Heart left ventricle (tissue), 13 donors: ENCODE data around the gene NEFH.

ENCODE experiments used
- CTCF ChIP-seq, 12 donors: fragments of 200-600 bp; sonication (generic) in 4 of 12; IDR thresholded peaks; one replicate each; pipeline versions ENCODE4 v1.5.0 to v1.8.0; 2018 to 2022; ENCODE audit warnings: antibody characterized with exemption in 12 of 12, mild to moderate bottlenecking in 5 of 12
- POLR2A ChIP-seq, 2 donors: fragments of 450-650 bp; IDR thresholded peaks; one replicate each; pipeline ENCODE4 v1.6.1; 2017; ENCODE audit warnings: antibody characterized with exemption in 2 of 2, mild to moderate bottlenecking in 2 of 2, moderate library complexity in 2 of 2
- donor health status: ischemic (EF 13 %, LVEDD 7.1; RV severe dilation, severe dysfunction).
- donor health status: DM: no; HTN: yes; CAD: no.
- donor health status: DM: no; HTN: no; CAD: no.
- donor health status: ischemic (EF 25% LVEDD 6.9; RV normal size, moderate dysfunction).
- donor health status: ischemic (EF 25% LVEDD 5.7; RV mildly dilated, moderate dysfunction).
- donor health status: ischemic (EF 35%, LVEDD 5.7; RV mildly dilated, moderate dysfunction).
- donor health status: nonischemic (EF 11% LVEDD 7.7; RV severe dilation, severe dysfunction).
- donor health status: DM: yes; HTN: yes; CAD: no.
- donor health status: PGD.
- donor health status: ischemic (EF 29% LVEDD 5.4; RV normal size, mild dysfunction).
- donor health status: nonischemic (EF 23%, LVEDD 6.1; RV moderate dilation, normal function).

- TF ChIP-seq POLR2A (IDR thresholded peaks at IDR 0.05): no peak
- no peak for TF ChIP-seq CTCF (IDR thresholded peaks at IDR 0.05)
Observed at GRCh38 chr22:29477723-29478318, 2.2 kb upstream of the NEFH start.
